Activated naive CD8-positive, alpha-beta T cell treated with anti-CD3 and anti-CD28 coated beads, Interleukin-2, amount 50 U/mL, for 24 hours (primary cell): ENCODE data around the gene TMPRSS15.

ENCODE experiments used
- ATAC-seq: fragments of 150-1000 bp; cut with Tn5 transposase; one replicate; pipeline ENCODE4 v1.10.0; 2021
- DNase-seq: peaks from one replicate; pipeline ENCODE4 v3.0.0; 2021
- H3K27ac Mint-ChIP-seq: one replicate; pipeline ENCODE4 v1.8.0; 2021; ENCODE audit warnings: mild to moderate bottlenecking, mixed read lengths
- H3K27me3 Mint-ChIP-seq: one replicate; pipeline ENCODE4 v1.8.0; 2021; ENCODE audit warnings: mixed read lengths
- H3K36me3 Mint-ChIP-seq: one replicate; pipeline ENCODE4 v1.8.0; 2021; ENCODE audit warnings: low read depth, mixed read lengths
- H3K4me1 Mint-ChIP-seq: one replicate; pipeline ENCODE4 v1.8.0; 2021; ENCODE audit warnings: mixed read lengths
- H3K4me3 Mint-ChIP-seq: one replicate; pipeline ENCODE4 v1.8.0; 2021; ENCODE audit warnings: mild to moderate bottlenecking, moderate library complexity, mixed read lengths
- H3K9me3 Mint-ChIP-seq: one replicate; pipeline ENCODE4 v1.8.0; 2021; ENCODE audit warnings: mixed read lengths

TMPRSS15 gene

GRCh38 chr21:18285379-18285778 lies 118.2 kb downstream of the TMPRSS15 start:
- peaks cover 1% of the 10 kb centered on the region for H3K27me3 Mint-ChIP-seq
- DNase-seq, result no peak
- no peak overlapping the region for H3K27ac Mint-ChIP-seq
- H3K9me3 Mint-ChIP-seq, result no peaks in the 10 kb centered on the region
- H3K4me3 Mint-ChIP-seq, result no peak overlapping the region
- no peak for ATAC-seq
- H3K36me3 Mint-ChIP-seq, result no peaks in the 10 kb centered on the region
- H3K4me1 Mint-ChIP-seq, result no peaks in the 10 kb centered on the region

- DNase-seq, result no peak
- Mint-ChIP-seq H3K4me3 (no peak overlapping the region), H3K9me3 (no peaks in the 10 kb centered on the region), H3K4me1 (no peaks in the 10 kb centered on the region), H3K36me3 (no peaks in the 10 kb centered on the region), H3K27me3 (peaks cover 1% of the 10 kb centered on the region), H3K27ac (no peak overlapping the region)
- ATAC-seq, result no peak
Observed at GRCh38 chr21:18275781-18276180, 127.8 kb downstream of the TMPRSS15 start.

- Mint-ChIP-seq H3K36me3 (no peaks in the 10 kb centered on the region), H3K27me3 (no peaks in the 10 kb centered on the region), H3K4me3 (no peak overlapping the region), H3K4me1 (no peaks in the 10 kb centered on the region), H3K9me3 (no peaks in the 10 kb centered on the region), H3K27ac (no peak overlapping the region)
- no peak for DNase-seq
- ATAC-seq, result no peak
Observed at GRCh38 chr21:18274370-18274769, 129.2 kb downstream of the TMPRSS15 start.

GRCh38 chr21:18273400-18273799 lies 130.2 kb downstream of the TMPRSS15 start:
- Mint-ChIP-seq H3K4me3 (no peak overlapping the region), H3K9me3 (no peaks in the 10 kb centered on the region), H3K4me1 (no peaks in the 10 kb centered on the region), H3K27ac (no peak overlapping the region), H3K27me3 (no peaks in the 10 kb centered on the region), H3K36me3 (no peaks in the 10 kb centered on the region)
- DNase-seq (no peak), ATAC-seq (no peak)

GRCh38 chr21:18269856-18270255 lies 133.7 kb downstream of the TMPRSS15 start:
- Mint-ChIP-seq H3K36me3 (no peaks in the 10 kb centered on the region), H3K4me3 (no peak overlapping the region), H3K27ac (no peak overlapping the region), H3K27me3 (no peaks in the 10 kb centered on the region), H3K9me3 (no peaks in the 10 kb centered on the region), H3K4me1 (no peaks in the 10 kb centered on the region)
- DNase-seq (no peak), ATAC-seq (no peak)

- DNase-seq (no peak), ATAC-seq (no peak)
- Mint-ChIP-seq H3K4me1 (no peaks in the 10 kb centered on the region), H3K4me3 (no peak overlapping the region), H3K36me3 (no peaks in the 10 kb centered on the region), H3K9me3 (no peaks in the 10 kb centered on the region), H3K27ac (no peak overlapping the region), H3K27me3 (no peaks in the 10 kb centered on the region)
Observed at GRCh38 chr21:18268906-18269305, 134.7 kb downstream of the TMPRSS15 start.

GRCh38 chr21:18267496-18267895 lies 136.1 kb downstream of the TMPRSS15 start:
- Mint-ChIP-seq H3K27ac (no peak overlapping the region), H3K4me1 (no peaks in the 10 kb centered on the region), H3K9me3 (no peaks in the 10 kb centered on the region), H3K4me3 (no peak overlapping the region), H3K27me3 (no peaks in the 10 kb centered on the region), H3K36me3 (no peaks in the 10 kb centered on the region)
- DNase-seq (no peak), ATAC-seq (no peak)

GRCh38 chr21:18265944-18266343 lies 137.6 kb downstream of the TMPRSS15 start:
- Mint-ChIP-seq H3K9me3 (no peaks in the 10 kb centered on the region), H3K27me3 (no peaks in the 10 kb centered on the region), H3K4me1 (no peaks in the 10 kb centered on the region), H3K36me3 (no peaks in the 10 kb centered on the region), H3K27ac (no peak overlapping the region), H3K4me3 (no peak overlapping the region)
- ATAC-seq, result no peak
- no peak for DNase-seq

- Mint-ChIP-seq H3K4me1 (no peaks in the 10 kb centered on the region), H3K36me3 (no peaks in the 10 kb centered on the region), H3K27ac (no peak overlapping the region), H3K9me3 (no peaks in the 10 kb centered on the region), H3K4me3 (no peak overlapping the region), H3K27me3 (no peaks in the 10 kb centered on the region)
- ATAC-seq (no peak), DNase-seq (no peak)
Observed at GRCh38 chr21:18253799-18254198, 149.8 kb downstream of the TMPRSS15 start.

- Mint-ChIP-seq H3K36me3 (no peaks in the 10 kb centered on the region), H3K27me3 (no peaks in the 10 kb centered on the region), H3K9me3 (no peaks in the 10 kb centered on the region), H3K27ac (no peak overlapping the region), H3K4me1 (no peaks in the 10 kb centered on the region), H3K4me3 (no peak overlapping the region)
- no peak for DNase-seq
- ATAC-seq, result no peak
Observed at GRCh38 chr21:18253221-18253620, 150.4 kb downstream of the TMPRSS15 start.

GRCh38 chr21:18252680-18253079 lies 150.9 kb downstream of the TMPRSS15 start:
- no peaks in the 10 kb centered on the region for H3K27me3 Mint-ChIP-seq
- H3K9me3 Mint-ChIP-seq, result no peaks in the 10 kb centered on the region
- no peak overlapping the region for H3K27ac Mint-ChIP-seq
- no peak overlapping the region for H3K4me3 Mint-ChIP-seq
- DNase-seq, result no peak
- no peak for ATAC-seq
- no peaks in the 10 kb centered on the region for H3K4me1 Mint-ChIP-seq
- no peaks in the 10 kb centered on the region for H3K36me3 Mint-ChIP-seq

- H3K36me3 Mint-ChIP-seq, result no peaks in the 10 kb centered on the region
- H3K4me3 Mint-ChIP-seq, result no peak overlapping the region
- no peaks in the 10 kb centered on the region for H3K9me3 Mint-ChIP-seq
- DNase-seq (no peak), ATAC-seq (no peak)
- H3K27ac Mint-ChIP-seq, result no peak overlapping the region
- H3K27me3 Mint-ChIP-seq, result no peaks in the 10 kb centered on the region
- no peaks in the 10 kb centered on the region for H3K4me1 Mint-ChIP-seq
Observed at GRCh38 chr21:18252256-18252655, 151.3 kb downstream of the TMPRSS15 start.

GRCh38 chr21:18251065-18251464 lies 152.5 kb downstream of the TMPRSS15 start:
- H3K27me3 Mint-ChIP-seq, result peaks cover 6% of the 10 kb centered on the region
- H3K9me3 Mint-ChIP-seq, result no peaks in the 10 kb centered on the region

GRCh38 chr21:18249672-18250071 lies 153.9 kb downstream of the TMPRSS15 start:
- Mint-ChIP-seq H3K9me3 (no peaks in the 10 kb centered on the region), H3K4me1 (no peaks in the 10 kb centered on the region), H3K27me3 (peaks cover 15% of the 10 kb centered on the region), H3K36me3 (no peaks in the 10 kb centered on the region), H3K4me3 (no peak overlapping the region), H3K27ac (no peak overlapping the region)
- DNase-seq, result no peak
- no peak for ATAC-seq

More at GRCh38 chr21:18251065-18251464, 152.5 kb downstream of the TMPRSS15 start:
- no peak for DNase-seq
- no peak for ATAC-seq
- no peaks in the 10 kb centered on the region for H3K36me3 Mint-ChIP-seq
- H3K4me1 Mint-ChIP-seq, result no peaks in the 10 kb centered on the region
- no peak overlapping the region for H3K27ac Mint-ChIP-seq
- H3K4me3 Mint-ChIP-seq, result no peak overlapping the region

GRCh38 chr21:18248171-18248570 lies 155.4 kb downstream of the TMPRSS15 start:
- Mint-ChIP-seq H3K4me1 (no peaks in the 10 kb centered on the region), H3K4me3 (no peak overlapping the region), H3K27me3 (peaks cover 23% of the 10 kb centered on the region), H3K9me3 (no peaks in the 10 kb centered on the region), H3K27ac (no peak overlapping the region), H3K36me3 (peaks cover 2% of the 10 kb centered on the region)
- ATAC-seq (no peak), DNase-seq (no peak)

- Mint-ChIP-seq H3K9me3 (no peaks in the 10 kb centered on the region), H3K4me3 (no peak overlapping the region), H3K27me3 (peaks cover 28% of the 10 kb centered on the region), H3K4me1 (no peaks in the 10 kb centered on the region), H3K27ac (no peak overlapping the region), H3K36me3 (peaks cover 2% of the 10 kb centered on the region)
- DNase-seq (no peak), ATAC-seq (no peak)
Observed at GRCh38 chr21:18245464-18245967, 158.1 kb downstream of the TMPRSS15 start.
